H1 (cell line): ENCODE data around the gene LRWD1. TPM values are rescaled to one million over a fixed set of nuclear protein-coding genes. Genes with fewer than 3 reads are reported as not detected.
A peak's percentile ranks its signal among the peaks of the same experiment; 100 is the strongest.
"Not testable (repeated sequence)": the region's sequence is repeated elsewhere in the genome, so short reads cannot be mapped to it uniquely, and the experiment has no call there.

Source experiments
- CTCF ChIA-PET: fragments of 300-600 bp; sonication (Branson Sonifier 250); formaldehyde crosslinking; loops from one replicate; lab custom pipeline; 2021; ENCODE audit not compliant: partially characterized antibody; lab: Charles Lee
- POLR2A ChIA-PET: fragments of 300-600 bp; sonication (Branson Sonifier 250); formaldehyde crosslinking; loops from one replicate; lab custom pipeline; 2021; ENCODE audit warnings: inconsistent platforms; ENCODE audit not compliant: partially characterized antibody; lab: Charles Lee
- DNase-seq, 2 experiments: peaks; one replicate each; pipeline versions ENCODE4 v3.0.0 to v3.0.0-alpha.2; 2010 to 2022; ENCODE audit warnings: low spot score in 2 of 2, low read depth in 1 of 2, mixed read lengths in 1 of 2
- FAIRE-seq: peaks from 2 replicates; lab custom pipeline; 2011; peaks lifted over from hg19 to GRCh38; lab: Jason Lieb, UNC
- H2AFZ ChIP-seq: 2 replicates; pipeline ENCODE4 v1.8.1; 2012; ENCODE audit warnings: low read length, inconsistent platforms
- H2AK5ac ChIP-seq: 2 replicates; pipeline ENCODE4 v1.6.1; 2013; ENCODE audit warnings: low read depth, low read length
- H2BK120ac ChIP-seq: replicated peaks from 2 replicates; pipeline ENCODE3; 2013; ENCODE audit warnings: low read depth, low read length, inconsistent platforms
- H2BK12ac ChIP-seq: 2 replicates; pipeline ENCODE4 v1.6.1; 2013; ENCODE audit warnings: low read depth, low read length
- H2BK15ac ChIP-seq: 2 replicates; pipeline ENCODE4 v1.6.1; 2013; ENCODE audit warnings: low read length
- H2BK20ac ChIP-seq: 2 replicates; pipeline ENCODE4 v1.6.1; 2013; ENCODE audit warnings: low read length
- H2BK5ac ChIP-seq: 2 replicates; pipeline ENCODE4 v1.6.1; 2013; ENCODE audit warnings: low read depth, low read length
- H3K14ac ChIP-seq: 2 replicates; pipeline ENCODE4 v1.6.1; 2013; ENCODE audit warnings: inconsistent platforms; ENCODE audit not compliant: insufficient read length
- H3K18ac ChIP-seq: 2 replicates; pipeline ENCODE4 v1.6.1; 2013; ENCODE audit warnings: low read length; ENCODE audit errors: extremely low read depth
- H3K23ac ChIP-seq: 2 replicates; pipeline ENCODE4 v1.6.1; 2013; ENCODE audit warnings: inconsistent platforms; ENCODE audit not compliant: insufficient read length
- H3K23me2 ChIP-seq: 2 replicates; pipeline ENCODE4 v1.6.1; 2013; ENCODE audit warnings: low read depth, low read length
- H3K27ac ChIP-seq: 2 replicates; pipeline ENCODE4 v1.6.1; 2011; ENCODE audit warnings: low read depth, low read length, inconsistent platforms
- H3K27me3 ChIP-seq, 4 experiments: replicated peaks in 1 of 4; 1 replicate in 1 of 4; 2 replicates in 3 of 4; pipeline versions ENCODE4 v1.6.1 to v1.8.1; 2011 to 2013; ENCODE audit warnings: low read length in 3 of 4, mild to moderate bottlenecking in 3 of 4, inconsistent platforms in 2 of 4, mixed read lengths in 2 of 4, moderate library complexity in 1 of 4; ENCODE audit not compliant: control insufficient read depth in 3 of 4, insufficient read depth in 3 of 4; ENCODE audit errors: extremely low read depth in 1 of 4
- H3K36me3 ChIP-seq, 4 experiments: 2 replicates each; pipeline versions ENCODE4 v1.6.1 to v1.8.1; 2011 to 2013; ENCODE audit warnings: mild to moderate bottlenecking in 4 of 4, low read length in 3 of 4, moderate library complexity in 2 of 4, control low read depth in 1 of 4, inconsistent platforms in 1 of 4; ENCODE audit not compliant: insufficient read depth in 4 of 4, control insufficient read depth in 2 of 4
- H3K4ac ChIP-seq: replicated peaks from 2 replicates; pipeline ENCODE3; 2013; ENCODE audit warnings: low read length, low read depth, mixed read lengths, inconsistent platforms; ENCODE audit not compliant: insufficient read length
- H3K4me1 ChIP-seq, 4 experiments: replicated peaks in 1 of 4; 1 replicate in 1 of 4; 2 replicates in 3 of 4; pipeline versions ENCODE4 v1.6.1 to v1.8.1; 2011 to 2013; ENCODE audit warnings: low read length in 3 of 4, inconsistent platforms in 2 of 4, mixed read lengths in 1 of 4; ENCODE audit not compliant: insufficient read depth in 4 of 4, control insufficient read depth in 3 of 4
- H3K4me2 ChIP-seq, 2 experiments: 2 replicates each; pipeline versions ENCODE4 v1.6.1 to v1.8.1; 2011 to 2013; ENCODE audit warnings: low read depth in 2 of 2, low read length in 2 of 2, control low read depth in 1 of 2, inconsistent platforms in 1 of 2, mild to moderate bottlenecking in 1 of 2; ENCODE audit not compliant: insufficient read depth in 1 of 2
- H3K4me3 ChIP-seq, 4 experiments: fragments of 200-600, 300-600 bp in 1 of 4; sonication (generic), shearing (Covaris generic), sonication (Bioruptor Twin) in 1 of 4; 2 replicates each; pipeline versions ENCODE4 v1.5.1 to v1.8.1; 2011 to 2016; ENCODE audit warnings: low read length in 4 of 4, low read depth in 3 of 4, control low read depth in 2 of 4, inconsistent platforms in 2 of 4, mild to moderate bottlenecking in 2 of 4, mixed read lengths in 1 of 4, moderate library complexity in 1 of 4; ENCODE audit not compliant: insufficient read depth in 2 of 4; ENCODE audit errors: extremely low read depth in 1 of 4
- H3K56ac ChIP-seq: replicated peaks from 2 replicates; pipeline ENCODE3; 2013; ENCODE audit warnings: low read depth, mild to moderate bottlenecking, mixed read lengths, low read length, inconsistent platforms; ENCODE audit not compliant: insufficient read length
- H3K79me1 ChIP-seq: 2 replicates; pipeline ENCODE4 v1.6.1; 2013; ENCODE audit warnings: low read depth, low read length, control low read depth
- H3K79me2 ChIP-seq, 2 experiments: 2 replicates each; pipeline versions ENCODE4 v1.6.1 to v1.8.1; 2012 to 2013; ENCODE audit warnings: low read length in 2 of 2, mild to moderate bottlenecking in 2 of 2, inconsistent platforms in 1 of 2; ENCODE audit not compliant: insufficient read depth in 2 of 2, control insufficient read depth in 1 of 2
- H3K9ac ChIP-seq, 4 experiments: replicated peaks in 1 of 4; 1 replicate in 1 of 4; 2 replicates in 3 of 4; pipeline versions ENCODE4 v1.6.1 to v1.8.1; 2011 to 2013; ENCODE audit warnings: low read depth in 3 of 4, low read length in 3 of 4, control low read depth in 2 of 4, mild to moderate bottlenecking in 2 of 4, moderate library complexity in 2 of 4, inconsistent platforms in 1 of 4; ENCODE audit errors: extremely low read depth in 1 of 4
- H3K9me3 ChIP-seq, 2 experiments: 2 replicates each; pipeline versions ENCODE4 v1.6.1 to v1.8.1; 2012 to 2013; ENCODE audit warnings: mild to moderate bottlenecking in 2 of 2, moderate library complexity in 2 of 2, control low read depth in 1 of 2, inconsistent platforms in 1 of 2, low read depth in 1 of 2, low read length in 1 of 2, mixed read lengths in 1 of 2; ENCODE audit not compliant: insufficient read depth in 2 of 2
- H4K20me1 ChIP-seq, 2 experiments: replicated peaks in 1 of 2; 2 replicates each; pipeline versions ENCODE3 to v1.8.1; 2011 to 2013; ENCODE audit warnings: inconsistent platforms in 2 of 2, low read length in 2 of 2, mild to moderate bottlenecking in 1 of 2; ENCODE audit not compliant: insufficient read depth in 2 of 2, control insufficient read depth in 1 of 2
- H4K5ac ChIP-seq: 2 replicates; pipeline ENCODE4 v1.6.1; 2013; ENCODE audit warnings: low read length, low read depth, mixed read lengths, inconsistent platforms; ENCODE audit not compliant: insufficient read length
- H4K8ac ChIP-seq: 2 replicates; pipeline ENCODE4 v1.8.0; 2013; ENCODE audit warnings: mild to moderate bottlenecking, moderate library complexity, low read length, inconsistent platforms; ENCODE audit not compliant: insufficient read depth; ENCODE audit errors: extremely low read depth
- H4K91ac ChIP-seq: replicated peaks from 2 replicates; pipeline ENCODE3; 2013; ENCODE audit warnings: low read length, mixed read lengths, inconsistent platforms; ENCODE audit not compliant: insufficient read length
- WGBS, 2 experiments: shearing (Covaris generic) in 1 of 2; methylation state at CpG; one replicate each; pipeline versions ENCODE4 v1.1.6 to v1.1.7; 2013 to 2015; ENCODE audit warnings: low lambda C conversion rate in 2 of 2, mixed read lengths in 2 of 2, inconsistent platforms in 1 of 2, low coverage in 1 of 2, missing lambda C conversion rate in 1 of 2; ENCODE audit not compliant: insufficient replicate concordance in 2 of 2, insufficient coverage in 1 of 2, insufficient read length in 1 of 2; ENCODE audit errors: extremely low coverage in 1 of 2, missing lambda C conversion rate in 1 of 2; 5-methylcytosine and 5-hydroxymethylcytosine counted together
- polyA plus RNA-seq, 7 experiments: library from polyadenylated mRNA; depleted of rRNA in 3 of 7; stranded (reverse) in 5 of 7; unstranded in 2 of 7; fragments of >200 nt in 5 of 7; fragments of 200-250 nt in 2 of 7; gene quantifications; 1 replicate in 5 of 7; 2 replicates in 1 of 7; 4 replicates in 1 of 7; pipeline versions ENCODE4 v1.2.1 to v1.2.3, GENCODE V29; 2011 to 2013; ENCODE audit warnings: missing spikeins in 2 of 7, mixed read lengths in 2 of 7
- total RNA-seq: library from RNA; stranded (reverse); fragmentation: NEBNext Ultra II Directional; extraction: Animal tissue kit (Norgen Biotek cat#: 25700); gene quantifications from 2 replicates; pipeline ENCODE4 v1.2.1, GENCODE V29; 2021

Gene LRWD1
- total and polyA plus RNA-seq, 2 of the 8 experiments (the other 6 are each of a cell fraction or from before 2014, with no cell fraction given), result 23.4 to 26.8 TPM

DNA sequence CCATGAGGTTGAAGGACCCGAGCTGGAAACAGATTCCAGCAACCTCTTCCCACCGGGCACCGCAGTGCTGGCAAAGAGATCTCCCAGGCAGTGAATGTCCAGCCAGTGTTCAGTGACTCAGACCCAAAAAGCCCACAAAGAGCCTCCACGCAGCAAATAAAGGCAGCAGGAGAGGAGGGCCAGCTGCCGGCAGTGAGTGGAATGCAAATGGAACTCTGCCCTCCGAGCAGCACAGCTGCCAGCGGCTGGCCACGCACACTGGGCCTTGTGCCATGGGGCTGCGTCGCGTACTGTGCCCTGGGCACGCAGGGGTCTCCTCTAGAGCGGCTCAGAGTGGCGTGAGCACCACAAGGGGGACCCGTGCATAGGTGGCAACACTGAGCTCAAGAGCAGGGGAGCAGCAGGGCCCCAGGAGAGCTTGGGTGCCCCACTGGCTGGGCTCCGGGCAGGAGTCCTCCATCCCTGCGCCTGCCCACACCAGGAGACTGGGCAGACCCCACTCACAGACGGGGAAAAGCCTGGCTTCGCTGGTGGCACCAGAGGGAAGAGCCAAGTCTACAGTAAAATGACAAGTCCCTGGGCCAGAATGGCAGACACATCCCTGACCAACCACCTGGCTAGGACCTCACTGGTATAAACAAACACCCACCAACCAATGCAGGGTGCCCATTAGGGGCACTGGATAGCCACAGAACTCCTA is 10.1 kb downstream of the LRWD1 start:
- CTCF ChIA-PET, FAIRE-seq, H2AK5ac ChIP-seq, H4K91ac ChIP-seq, H3K27me3 ChIP-seq, H3K18ac ChIP-seq, H2BK20ac ChIP-seq, H2AFZ ChIP-seq, H3K27ac ChIP-seq, H3K9ac ChIP-seq, H3K14ac ChIP-seq, H3K4me1 ChIP-seq, H3K23ac ChIP-seq, H3K79me1 ChIP-seq, H3K4me2 ChIP-seq, H4K8ac ChIP-seq, H3K79me2 ChIP-seq, H3K4ac ChIP-seq, H4K20me1 ChIP-seq, H2BK5ac ChIP-seq, H3K4me3 ChIP-seq, H3K56ac ChIP-seq, H2BK12ac ChIP-seq, H3K23me2 ChIP-seq, H2BK15ac ChIP-seq, H4K5ac ChIP-seq, H2BK120ac ChIP-seq, POLR2A ChIA-PET, H3K9me3 ChIP-seq: not testable (repeated sequence)
- H3K36me3 ChIP-seq, result peaks cover 2 to 14% (median 8%) of the 10 kb centered on the region in 4 experiments; a peak in 5 of 8 replicates
- 97% methylated on average over 6 of the region's 19 CpGs; no CpG with 5 or more reads in 1 of the 2 experiments for WGBS, 2 experiments
- peak in 1 of 2 experiments; percentile 27 for DNase-seq
